Ishikawa (cell line): Measurements from ENCODE around the gene WNT7B.

ENCODE experiments used
- CEBPB ChIP-seq: IDR thresholded peaks from 2 replicates; pipeline ENCODE4 v1.6.1; 2012
- CREB1 ChIP-seq: IDR thresholded peaks from 2 replicates; pipeline ENCODE4 v1.6.1; 2012; ENCODE audit warnings: low read depth
- EGR1 ChIP-seq: IDR thresholded peaks from 2 replicates; pipeline ENCODE4 v1.6.1; 2012
- EP300 ChIP-seq: IDR thresholded peaks from 2 replicates; pipeline ENCODE4 v1.6.1; 2012; ENCODE audit warnings: borderline replicate concordance
- FOXM1 ChIP-seq: IDR thresholded peaks from 2 replicates; pipeline ENCODE4 v1.6.1; 2012; ENCODE audit warnings: low read depth, borderline replicate concordance
- MAX ChIP-seq: IDR thresholded peaks from 2 replicates; pipeline ENCODE4 v1.6.1; 2012
- NFIC ChIP-seq: IDR thresholded peaks from 2 replicates; pipeline ENCODE4 v1.6.1; 2012
- RAD21 ChIP-seq: IDR thresholded peaks from 2 replicates; pipeline ENCODE4 v1.6.1; 2012; ENCODE audit warnings: low read depth
- REST ChIP-seq: IDR thresholded peaks from 2 replicates; pipeline ENCODE4 v1.6.1; 2012; ENCODE audit warnings: low read depth, mild to moderate bottlenecking
- TAF1 ChIP-seq: IDR thresholded peaks from 2 replicates; pipeline ENCODE4 v1.6.1; 2012; ENCODE audit warnings: low read depth, mild to moderate bottlenecking
- TCF12 ChIP-seq: IDR thresholded peaks from 2 replicates; pipeline ENCODE4 v1.6.1; 2012; ENCODE audit warnings: low read depth
- TEAD4 ChIP-seq: IDR thresholded peaks from 2 replicates; pipeline ENCODE4 v1.6.1; 2012
- USF1 ChIP-seq: IDR thresholded peaks from 2 replicates; pipeline ENCODE4 v1.6.1; 2012
- YY1 ChIP-seq: IDR thresholded peaks from 2 replicates; pipeline ENCODE4 v1.6.1; 2012; ENCODE audit warnings: low read depth
- ZBTB7A ChIP-seq: IDR thresholded peaks from 2 replicates; pipeline ENCODE4 v1.6.1; 2012; ENCODE audit warnings: low read depth

WNT7B gene

GRCh38 chr22:45977003-45977411 is at the start of gene WNT7B:
Gene WNT7B (minus strand): TSS chr22:45977162. CDS start chr22:45976754, 408 bp downstream.
- TF ChIP-seq CREB1 (no peak), ZBTB7A (0 out of 2 replicates have a peak, but pooled peaks have one; percentile 13), MAX (peak; percentile 33; the same call in 1 of the 2 replicates), EGR1 (no peak)

- TF ChIP-seq REST = no peak
- TF ChIP-seq RAD21 = no peak
- no peak for TF ChIP-seq YY1
- no peak for TF ChIP-seq TAF1
- no peak for TF ChIP-seq USF1
- TF ChIP-seq MAX = no peak
- no peak for TF ChIP-seq CREB1
- TF ChIP-seq TCF12 = no peak
- TF ChIP-seq CEBPB = no peak
- no peak for TF ChIP-seq TEAD4
- TF ChIP-seq ZBTB7A = no peak
- TF ChIP-seq EGR1 = no peak
- no peak for TF ChIP-seq FOXM1
- no peak for TF ChIP-seq NFIC
- no peak for TF ChIP-seq EP300
Observed at GRCh38 chr22:46025973-46026898, 49.3 kb upstream of the WNT7B start.

- TF ChIP-seq CEBPB (no peak), USF1 (no peak), ZBTB7A (no peak), MAX (no peak), CREB1 (no peak), EP300 (no peak), YY1 (no peak), EGR1 (no peak), FOXM1 (no peak), TCF12 (no peak), RAD21 (no peak), TEAD4 (no peak), REST (no peak), TAF1 (no peak), NFIC (no peak)
Observed at GRCh38 chr22:46025225-46025972, 48.4 kb upstream of the WNT7B start.

GRCh38 chr22:46024136-46024840 is 47.3 kb upstream of the WNT7B start:
- TF ChIP-seq REST = no peak
- no peak for TF ChIP-seq CREB1
- TF ChIP-seq FOXM1 = no peak
- TF ChIP-seq ZBTB7A = no peak
- no peak for TF ChIP-seq YY1
- TF ChIP-seq CEBPB = no peak
- TF ChIP-seq NFIC = no peak
- TF ChIP-seq TAF1 = no peak
- TF ChIP-seq TEAD4 = no peak
- TF ChIP-seq USF1 = no peak
- no peak for TF ChIP-seq EP300
- no peak for TF ChIP-seq MAX
- no peak for TF ChIP-seq EGR1
